ENCODE measurements around the gene RIC8B.

DNA sequence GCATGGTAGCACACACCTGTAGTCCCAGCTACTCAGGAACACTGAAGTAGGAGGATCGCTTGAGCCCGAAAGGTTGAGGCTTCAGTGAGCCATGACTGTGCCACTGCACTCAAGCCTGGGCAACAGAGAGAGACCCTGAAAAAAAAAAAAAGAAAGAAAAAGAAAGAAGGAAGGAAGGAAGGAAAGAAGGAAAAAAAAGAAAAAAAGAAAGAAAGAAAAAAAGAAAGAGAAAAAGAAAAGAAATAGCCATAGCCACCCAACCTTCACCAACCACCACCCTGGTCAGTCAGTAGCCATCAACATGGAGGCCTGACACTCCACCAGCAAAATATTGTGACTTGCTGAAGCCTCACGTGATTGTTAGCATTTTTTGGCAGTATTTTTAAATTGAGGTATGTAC, 159.8 kb downstream of the RIC8B start:
- TF ChIP-seq, protein P1, sequence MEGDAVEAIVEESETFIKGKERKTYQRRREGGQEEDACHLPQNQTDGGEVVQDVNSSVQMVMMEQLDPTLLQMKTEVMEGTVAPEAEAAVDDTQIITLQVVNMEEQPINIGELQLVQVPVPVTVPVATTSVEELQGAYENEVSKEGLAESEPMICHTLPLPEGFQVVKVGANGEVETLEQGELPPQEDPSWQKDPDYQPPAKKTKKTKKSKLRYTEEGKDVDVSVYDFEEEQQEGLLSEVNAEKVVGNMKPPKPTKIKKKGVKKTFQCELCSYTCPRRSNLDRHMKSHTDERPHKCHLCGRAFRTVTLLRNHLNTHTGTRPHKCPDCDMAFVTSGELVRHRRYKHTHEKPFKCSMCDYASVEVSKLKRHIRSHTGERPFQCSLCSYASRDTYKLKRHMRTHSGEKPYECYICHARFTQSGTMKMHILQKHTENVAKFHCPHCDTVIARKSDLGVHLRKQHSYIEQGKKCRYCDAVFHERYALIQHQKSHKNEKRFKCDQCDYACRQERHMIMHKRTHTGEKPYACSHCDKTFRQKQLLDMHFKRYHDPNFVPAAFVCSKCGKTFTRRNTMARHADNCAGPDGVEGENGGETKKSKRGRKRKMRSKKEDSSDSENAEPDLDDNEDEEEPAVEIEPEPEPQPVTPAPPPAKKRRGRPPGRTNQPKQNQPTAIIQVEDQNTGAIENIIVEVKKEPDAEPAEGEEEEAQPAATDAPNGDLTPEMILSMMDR (IDR thresholded peaks at IDR 0.05; ENCODE audit: low read depth, low read length) = no peak
- TF ChIP-seq EZH2phosphoT487 (IDR thresholded peaks at IDR 0.05; ENCODE audit: low read depth) = no peak
